Measurements from ENCODE around the gene PRRT3.
A peak's percentile ranks its signal among the peaks of the same experiment; 100 is the strongest.

The PRRT3 gene

GRCh38 chr3:9951962-9952805 lies at the start of gene PRRT3:
Gene PRRT3, minus strand, starts transcription at chr3:9952408. Its CDS starts 2,293 bp downstream, at chr3:9950115.
- DNase-seq: peak; percentile 48

GRCh38 chr3:10000686-10001085 lies 48.5 kb upstream of the PRRT3 start:
- no peak for DNase-seq

- no peak for DNase-seq
These were observed 42.1 kb upstream of the PRRT3 start for GRCh38 chr3:9994086-9994844.

GRCh38 chr3:9986230-9986725 lies 34.1 kb upstream of the PRRT3 start:
- no peak for DNase-seq

GRCh38 chr3:9980251-9980650 lies 28.0 kb upstream of the PRRT3 start:
- no peak for DNase-seq

GRCh38 chr3:9978710-9979305 lies 26.6 kb upstream of the PRRT3 start:
- no peak for DNase-seq

- peak; percentile 89 for DNase-seq
These were observed 24.8 kb upstream of the PRRT3 start for GRCh38 chr3:9976721-9977709.

- DNase-seq: no peak
These were observed 17.9 kb upstream of the PRRT3 start for GRCh38 chr3:9970020-9970652.

GRCh38 chr3:9969632-9970019 lies 17.4 kb upstream of the PRRT3 start:
- DNase-seq: no peak

GRCh38 chr3:9966841-9967240 lies 14.6 kb upstream of the PRRT3 start:
- no peak for DNase-seq

- no peak for DNase-seq
These were observed 13.1 kb upstream of the PRRT3 start for GRCh38 chr3:9965200-9965875.

- no peak for DNase-seq
These were observed 5.0 kb upstream of the PRRT3 start for GRCh38 chr3:9957214-9957613.

- no peak for DNase-seq
These were observed 3.6 kb upstream of the PRRT3 start for GRCh38 chr3:9955611-9956352.

GRCh38 chr3:9955067-9955502 lies 2.9 kb upstream of the PRRT3 start:
- peak; percentile 64 for DNase-seq

GRCh38 chr3:9951598-9951961 lies 628 bp downstream of the PRRT3 start:
- no peak for DNase-seq

GRCh38 chr3:9951126-9951525 lies 1.1 kb downstream of the PRRT3 start:
- DNase-seq: no peak

- DNase-seq: no peak
These were observed 2.6 kb downstream of the PRRT3 start for GRCh38 chr3:9949626-9950025.

- no peak for DNase-seq
These were observed 3.1 kb downstream of the PRRT3 start for GRCh38 chr3:9949115-9949514.

GRCh38 chr3:9948586-9948985 lies 3.6 kb downstream of the PRRT3 start:
- DNase-seq: no peak
